Measurements from ENCODE around the gene GJA3. TPM values are rescaled to one million over a fixed set of nuclear protein-coding genes. Genes with fewer than 3 reads are reported as not detected.

GJA3 gene
- total and polyA plus RNA-seq, 2 donors (not counting 3 experiments of a cell fraction or from before 2014, with no cell fraction given), result not detected

GRCh38 chr13:20173116-20173746, 12.4 kb upstream of the GJA3 start:
- Histone ChIP-seq H3K4me3 (replicated peaks in 1 of 3; ENCODE audit: insufficient read depth in 1 of 3, low read depth in 1 of 3, low read length in 3 of 3) (no peak overlapping the region), H3K4me2 (ENCODE audit: insufficient read depth, low read length) (no peak overlapping the region), H3K79me2 (ENCODE audit: control insufficient read depth, insufficient read depth, low read length) (no peaks in the 10 kb centered on the region), H3K27ac (ENCODE audit: insufficient read depth, low read depth, low read length) (no peak overlapping the region), H2AFZ (ENCODE audit: low read depth, low read length) (no peak overlapping the region), H3K4me1 (ENCODE audit: control insufficient read depth, extremely low read depth, insufficient read depth, low read length) (peaks cover 2% of the 10 kb centered on the region), H3K9ac (replicated peaks; ENCODE audit: extremely low read depth, insufficient read depth, low read length) (no peak overlapping the region), H3K27me3 (ENCODE audit: control insufficient read depth in 2 of 2, insufficient read depth in 2 of 2, low read length in 2 of 2) (peaks cover 25 to 50% of the 10 kb centered on the region in 2 experiments), H4K20me1 (replicated peaks; ENCODE audit: control insufficient read depth, extremely low read depth, insufficient read depth, low read length) (no peaks in the 10 kb centered on the region), H3K9me1 (replicated peaks; ENCODE audit: control insufficient read depth, extremely low read depth, insufficient read depth, low read length) (no peaks in the 10 kb centered on the region), H3K9me3 (replicated peaks; ENCODE audit: control insufficient read depth, insufficient read depth, low read length) (no peaks in the 10 kb centered on the region), H3K36me3 (ENCODE audit: control insufficient read depth in 2 of 2, extremely low read depth in 1 of 2, insufficient read depth in 2 of 2, low read length in 2 of 2) (no peaks in the 10 kb centered on the region)
- no peak for FAIRE-seq
- dilution Hi-C loops (cut with MboI; ENCODE audit: extremely low pct_ligation_motif_present, low sequenced_read_pairs) (no loop called here), intact Hi-C loops (cut with micrococcal nuclease) (no loop called here)
- ChIA-PET CTCF (interaction anchor here (1.3 kb wide), 1 partner anchor 12 kb away, joined by 3 read pairs; the partner anchor contains the start of gene GJA3), POLR2A (no interaction called here)
- TF ChIP-seq JUN (IDR thresholded peaks at IDR 0.05; ENCODE audit: borderline replicate concordance, insufficient read depth, insufficient read length, low read depth) (no peak), FOS (IDR thresholded peaks at IDR 0.05; ENCODE audit: borderline replicate concordance, insufficient read depth, low read length) (no peak), GATA2 (IDR thresholded peaks at IDR 0.05; ENCODE audit: insufficient read depth, insufficient read length, low read depth, low read length) (no peak), EZH2 (IDR thresholded peaks at IDR 0.05; ENCODE audit: borderline replicate concordance, low read depth, low read length, severe bottlenecking) (no peak), POLR2AphosphoS5 (IDR thresholded peaks at IDR 0.05; ENCODE audit: insufficient read depth, low read depth, low read length) (no peak), MYC (IDR thresholded peaks at IDR 0.05; ENCODE audit: low read depth, low read length) (no peak), MAX (IDR thresholded peaks at IDR 0.05; ENCODE audit: insufficient read depth, insufficient read length) (no peak), POLR2A (IDR thresholded peaks at IDR 0.05; ENCODE audit: low read depth, low read length) (no peak)
- TF ChIP-seq, protein P1, sequence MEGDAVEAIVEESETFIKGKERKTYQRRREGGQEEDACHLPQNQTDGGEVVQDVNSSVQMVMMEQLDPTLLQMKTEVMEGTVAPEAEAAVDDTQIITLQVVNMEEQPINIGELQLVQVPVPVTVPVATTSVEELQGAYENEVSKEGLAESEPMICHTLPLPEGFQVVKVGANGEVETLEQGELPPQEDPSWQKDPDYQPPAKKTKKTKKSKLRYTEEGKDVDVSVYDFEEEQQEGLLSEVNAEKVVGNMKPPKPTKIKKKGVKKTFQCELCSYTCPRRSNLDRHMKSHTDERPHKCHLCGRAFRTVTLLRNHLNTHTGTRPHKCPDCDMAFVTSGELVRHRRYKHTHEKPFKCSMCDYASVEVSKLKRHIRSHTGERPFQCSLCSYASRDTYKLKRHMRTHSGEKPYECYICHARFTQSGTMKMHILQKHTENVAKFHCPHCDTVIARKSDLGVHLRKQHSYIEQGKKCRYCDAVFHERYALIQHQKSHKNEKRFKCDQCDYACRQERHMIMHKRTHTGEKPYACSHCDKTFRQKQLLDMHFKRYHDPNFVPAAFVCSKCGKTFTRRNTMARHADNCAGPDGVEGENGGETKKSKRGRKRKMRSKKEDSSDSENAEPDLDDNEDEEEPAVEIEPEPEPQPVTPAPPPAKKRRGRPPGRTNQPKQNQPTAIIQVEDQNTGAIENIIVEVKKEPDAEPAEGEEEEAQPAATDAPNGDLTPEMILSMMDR (IDR thresholded peaks at IDR 0.05; ENCODE audit: extremely low read depth in 1 of 2, insufficient read depth in 1 of 2, low read depth in 1 of 2, low read length in 2 of 2), result no peak
- DNase-seq (ENCODE audit: low read depth, low spot score), result no peak
- BruUV-seq (replicated peaks), result no TSS peak

Data from endothelial cell of umbilical vein (primary cell).